Vagina (tissue), 2 donors: ENCODE results near the gene WDR20.

Experiments used
- POLR2A ChIP-seq, 2 donors: fragments of 450-650 bp; IDR thresholded peaks; one replicate each; pipeline ENCODE4 v1.6.1; 2017; ENCODE audit warnings: antibody characterized with exemption in 2 of 2, mild to moderate bottlenecking in 2 of 2, moderate library complexity in 2 of 2
- POLR2AphosphoS5 ChIP-seq, 2 donors: sonication (generic); formaldehyde crosslinking; IDR thresholded peaks; one replicate each; pipeline ENCODE4 v1.9.0; 2017; ENCODE audit warnings: antibody characterized with exemption in 2 of 2, mild to moderate bottlenecking in 2 of 2, low read depth in 1 of 2; ENCODE audit not compliant: insufficient read depth in 1 of 2
- TF ChIP-seq, protein P1 (sequence below), 3 experiments: fragments of 450-650 bp in 2 of 3; fragments of 200-600 bp in 1 of 3; sonication (generic) in 1 of 3; IDR thresholded peaks; one replicate each; pipeline ENCODE4 v1.5.1; 2017 to 2019; ENCODE audit warnings: antibody characterized with exemption in 3 of 3, mild to moderate bottlenecking in 2 of 3, moderate library complexity in 2 of 3

GRCh38 chr14:102162487-102162886 is 22.8 kb downstream of the WDR20 start:
- TF ChIP-seq, protein P1, sequence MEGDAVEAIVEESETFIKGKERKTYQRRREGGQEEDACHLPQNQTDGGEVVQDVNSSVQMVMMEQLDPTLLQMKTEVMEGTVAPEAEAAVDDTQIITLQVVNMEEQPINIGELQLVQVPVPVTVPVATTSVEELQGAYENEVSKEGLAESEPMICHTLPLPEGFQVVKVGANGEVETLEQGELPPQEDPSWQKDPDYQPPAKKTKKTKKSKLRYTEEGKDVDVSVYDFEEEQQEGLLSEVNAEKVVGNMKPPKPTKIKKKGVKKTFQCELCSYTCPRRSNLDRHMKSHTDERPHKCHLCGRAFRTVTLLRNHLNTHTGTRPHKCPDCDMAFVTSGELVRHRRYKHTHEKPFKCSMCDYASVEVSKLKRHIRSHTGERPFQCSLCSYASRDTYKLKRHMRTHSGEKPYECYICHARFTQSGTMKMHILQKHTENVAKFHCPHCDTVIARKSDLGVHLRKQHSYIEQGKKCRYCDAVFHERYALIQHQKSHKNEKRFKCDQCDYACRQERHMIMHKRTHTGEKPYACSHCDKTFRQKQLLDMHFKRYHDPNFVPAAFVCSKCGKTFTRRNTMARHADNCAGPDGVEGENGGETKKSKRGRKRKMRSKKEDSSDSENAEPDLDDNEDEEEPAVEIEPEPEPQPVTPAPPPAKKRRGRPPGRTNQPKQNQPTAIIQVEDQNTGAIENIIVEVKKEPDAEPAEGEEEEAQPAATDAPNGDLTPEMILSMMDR (IDR thresholded peaks at IDR 0.05): no peak
- TF ChIP-seq POLR2A (IDR thresholded peaks at IDR 0.05) (no peak), POLR2AphosphoS5 (IDR thresholded peaks at IDR 0.05; ENCODE audit: insufficient read depth in 1 of 2, low read depth in 1 of 2) (no peak)
